GM23338 (cell line): ENCODE results near the gene C14orf180. TPM values are rescaled to one million over a fixed set of nuclear protein-coding genes. Genes with fewer than 3 reads are reported as not detected.
A peak's percentile ranks its signal among the peaks of the same experiment; 100 is the strongest.

Experiments used
- ATAC-seq: fragments of 200-7000 bp; cut with Tn5 transposase; 3 replicates; pipeline ENCODE4 v1.9.1; 2020
- DNase-seq: peaks from one replicate; pipeline ENCODE4 v3.0.0-alpha.2; 2015; ENCODE audit warnings: low spot score
- H2AFZ ChIP-seq: fragments of 200-600 bp; sonication (generic); 2 replicates; pipeline ENCODE4 v1.8.0; 2016; ENCODE audit warnings: antibody characterized with exemption, mild to moderate bottlenecking, moderate library complexity
- H3F3A ChIP-seq: fragments of 200-600 bp; sonication (generic); replicated peaks from 2 replicates; pipeline ENCODE4 v1.8.0; 2017; ENCODE audit warnings: antibody characterized with exemption, mixed run types, low read depth
- H3K27ac ChIP-seq: fragments of 200-600 bp; sonication (generic); 2 replicates; pipeline ENCODE4 v1.6.1; 2016; ENCODE audit warnings: low read depth
- H3K27me3 ChIP-seq: fragments of 200-600 bp; sonication (generic); 2 replicates; pipeline ENCODE4 v1.8.0; 2016; ENCODE audit warnings: mild to moderate bottlenecking, mixed run types, moderate library complexity; ENCODE audit not compliant: insufficient read depth
- H3K36me3 ChIP-seq: fragments of 200-600 bp; sonication (generic); 2 replicates; pipeline ENCODE4 v1.8.0; 2016; ENCODE audit warnings: mild to moderate bottlenecking; ENCODE audit not compliant: insufficient read depth
- H3K4me1 ChIP-seq: fragments of 200-600 bp; sonication (generic); 2 replicates; pipeline ENCODE4 v1.8.0; 2016; ENCODE audit warnings: mild to moderate bottlenecking, moderate library complexity; ENCODE audit not compliant: insufficient read depth
- H3K4me2 ChIP-seq: fragments of 200-600 bp; sonication (generic); 2 replicates; pipeline ENCODE4 v1.7.1; 2017; ENCODE audit warnings: mixed run types
- H3K4me3 ChIP-seq: fragments of 200-600 bp; sonication (generic); 2 replicates; pipeline ENCODE4 v1.6.1; 2016; ENCODE audit warnings: mixed run types
- H3K79me2 ChIP-seq: fragments of 200-600 bp; sonication (generic); replicated peaks from 2 replicates; pipeline ENCODE4 v1.8.0; 2017; ENCODE audit warnings: mild to moderate bottlenecking; ENCODE audit not compliant: insufficient read depth
- H3K9me2 ChIP-seq: fragments of 200-600 bp; sonication (generic); 2 replicates; pipeline ENCODE4 v1.8.0; 2017; ENCODE audit not compliant: insufficient read depth
- H4K20me1 ChIP-seq: fragments of 200-600 bp; sonication (generic); replicated peaks from 2 replicates; pipeline ENCODE4 v1.8.0; 2017; ENCODE audit warnings: mild to moderate bottlenecking; ENCODE audit not compliant: insufficient read depth
- H3K27ac Mint-ChIP-seq: 2 replicates; pipeline ENCODE4 v1.8.0; 2020; ENCODE audit warnings: inconsistent platforms, mild to moderate bottlenecking, moderate library complexity, mixed read lengths
- H3K27me3 Mint-ChIP-seq: 3 replicates; pipeline ENCODE4 v1.8.0; 2022; ENCODE audit warnings: low read depth, mild to moderate bottlenecking, moderate library complexity, mixed read lengths, inconsistent platforms; ENCODE audit not compliant: insufficient read depth, poor library complexity
- H3K36me3 Mint-ChIP-seq: 3 replicates; pipeline ENCODE4 v1.8.0; 2021; ENCODE audit warnings: low read depth, mild to moderate bottlenecking, inconsistent platforms, moderate library complexity, mixed read lengths
- H3K4me1 Mint-ChIP-seq: 3 replicates; pipeline ENCODE4 v1.8.0; 2020; ENCODE audit warnings: mild to moderate bottlenecking, inconsistent platforms, mixed read lengths
- H3K4me3 Mint-ChIP-seq: 3 replicates; pipeline ENCODE4 v1.8.0; 2021; ENCODE audit warnings: moderate library complexity, mild to moderate bottlenecking, inconsistent platforms, mixed read lengths
- H3K9me3 Mint-ChIP-seq: 3 replicates; pipeline ENCODE4 v1.8.0; 2020; ENCODE audit warnings: moderate library complexity, mild to moderate bottlenecking, inconsistent platforms, mixed read lengths
- CREB1 ChIP-seq: fragments of 250-450 bp; sonication (Bioruptor Pico); IDR thresholded peaks from 2 replicates; pipeline ENCODE4 v1.5.0; 2020; ENCODE audit warnings: low read depth, mild to moderate bottlenecking, moderate library complexity
- CTCF ChIP-seq, 2 experiments: fragments of 200-600 bp in 1 of 2; sonication (generic) in 1 of 2; conservative IDR thresholded peaks; 2 replicates each; pipeline versions ENCODE4 v1.5.1 to v1.6.1; 2016 to 2017; ENCODE audit warnings: antibody characterized with exemption in 2 of 2, low read depth in 2 of 2, mild to moderate bottlenecking in 2 of 2, moderate library complexity in 1 of 2
- ETS1 ChIP-seq: IDR thresholded peaks from 2 replicates; pipeline ENCODE4 v1.6.1; 2016; ENCODE audit warnings: antibody characterized with exemption
- EZH2 ChIP-seq: fragments of 200-600 bp; sonication (generic); IDR thresholded peaks from one replicate; pipeline ENCODE4 v1.8.0; 2017; ENCODE audit warnings: antibody characterized with exemption, mild to moderate bottlenecking, low read depth; ENCODE audit not compliant: unreplicated experiment
- EZH2phosphoT487 ChIP-seq: fragments of 200-600 bp; sonication (generic); IDR thresholded peaks from one replicate; pipeline ENCODE4 v1.8.1; 2018; ENCODE audit warnings: antibody characterized with exemption; ENCODE audit not compliant: unreplicated experiment
- JUNB ChIP-seq: IDR thresholded peaks from one replicate; pipeline ENCODE4 v1.6.1; 2016; ENCODE audit warnings: antibody characterized with exemption; ENCODE audit not compliant: unreplicated experiment
- NANOG ChIP-seq: IDR thresholded peaks from 2 replicates; pipeline ENCODE4 v1.6.1; 2016; ENCODE audit warnings: antibody characterized with exemption, borderline replicate concordance
- POLR2AphosphoS5 ChIP-seq: IDR thresholded peaks from 2 replicates; pipeline ENCODE4 v1.6.1; 2016; ENCODE audit warnings: antibody characterized with exemption, low read depth
- STAT1 ChIP-seq: IDR thresholded peaks from one replicate; pipeline ENCODE4 v1.6.1; 2016; ENCODE audit warnings: antibody characterized with exemption; ENCODE audit not compliant: unreplicated experiment
- ZNF114 ChIP-seq: fragments of 250-450 bp; sonication (Bioruptor Pico); IDR thresholded peaks from 2 replicates; pipeline ENCODE4 v1.5.0; 2020; ENCODE audit warnings: mild to moderate bottlenecking, moderate library complexity
- ZNF331 ChIP-seq: fragments of 250-450 bp; sonication (Bioruptor Pico); IDR thresholded peaks from 2 replicates; pipeline ENCODE4 v1.5.0; 2020; ENCODE audit warnings: low read depth, mild to moderate bottlenecking, moderate library complexity
- ZNF462 ChIP-seq: fragments of 250-450 bp; sonication (Bioruptor Pico); IDR thresholded peaks from 2 replicates; pipeline ENCODE4 v1.5.0; 2020; ENCODE audit warnings: mild to moderate bottlenecking, moderate library complexity
- polyA plus RNA-seq: library from polyadenylated mRNA; unstranded; fragments of >200 nt; fragmentation: Nextera tagmentation; extraction: Ambion mirVana; gene quantifications from 2 replicates; pipeline ENCODE4 v1.2.1, GENCODE V29; 2016
- total RNA-seq: library from RNA; depleted of rRNA; stranded (reverse); fragments of >200 nt; shearing (Covaris generic); gene quantifications from 2 replicates; pipeline ENCODE4 v1.2.3, GENCODE V29; 2014

C14orf180 gene
- total and polyA plus RNA-seq, 2 experiments from 2014 or later, result not detected

- TF ChIP-seq ZNF331 (CRISPR knock-in tag), result no peak
- TF ChIP-seq CREB1 (CRISPR knock-in tag), result no peak
- TF ChIP-seq JUNB, result no peak
- no peak for TF ChIP-seq NANOG
- no peak for TF ChIP-seq ETS1
- no peak for TF ChIP-seq POLR2AphosphoS5
Measured at GRCh38 chr14:104602933-104603325, 23.4 kb downstream of the C14orf180 start (continued).

GRCh38 chr14:104603711-104604401 is 24.3 kb downstream of the C14orf180 start:
- Histone ChIP-seq H3K4me1 (peaks cover 10% of the 10 kb centered on the region; the same call in 1 of the 2 replicates), H3K9me2 (no peaks in the 10 kb centered on the region), H3K27ac (no peak overlapping the region), H3F3A (no peaks in the 10 kb centered on the region), H4K20me1 (peaks cover 6% of the 10 kb centered on the region; the same call in 1 of the 2 replicates), H3K4me3 (peak overlapping the region; percentile 61), H2AFZ (peak overlapping the region; percentile 92), H3K27me3 (peaks cover 21% of the 10 kb centered on the region), H3K4me2 (peak overlapping the region; percentile 87), H3K36me3 (no peaks in the 10 kb centered on the region), H3K79me2 (no peaks in the 10 kb centered on the region)
- DNase-seq (peak; percentile 24), ATAC-seq (peak; percentile 40)
- no peaks in the 10 kb centered on the region; the same call in 2 of the 3 replicates for H3K36me3 Mint-ChIP-seq
- H3K4me3 Mint-ChIP-seq, result peak overlapping the region; percentile 78
- H3K27ac Mint-ChIP-seq, result no peak overlapping the region
- H3K27me3 Mint-ChIP-seq, result peaks cover 25% of the 10 kb centered on the region
- H3K9me3 Mint-ChIP-seq, result no peaks in the 10 kb centered on the region; the same call in 2 of the 3 replicates
- H3K4me1 Mint-ChIP-seq, result peaks cover 14% of the 10 kb centered on the region
- TF ChIP-seq JUNB (no peak), ZNF331 (CRISPR knock-in tag) (no peak), ZNF462 (CRISPR knock-in tag) (no peak), CREB1 (CRISPR knock-in tag) (no peak), CTCF (conservative IDR thresholded peaks at IDR 0.05; ENCODE audit: low read depth in 2 of 2) (no peak), NANOG (no peak), EZH2 (no peak), ETS1 (no peak), STAT1 (no peak), ZNF114 (no peak), POLR2AphosphoS5 (no peak), EZH2phosphoT487 (no peak)
